Measurements from ENCODE around the gene RNF4.

The RNF4 gene

DNA sequence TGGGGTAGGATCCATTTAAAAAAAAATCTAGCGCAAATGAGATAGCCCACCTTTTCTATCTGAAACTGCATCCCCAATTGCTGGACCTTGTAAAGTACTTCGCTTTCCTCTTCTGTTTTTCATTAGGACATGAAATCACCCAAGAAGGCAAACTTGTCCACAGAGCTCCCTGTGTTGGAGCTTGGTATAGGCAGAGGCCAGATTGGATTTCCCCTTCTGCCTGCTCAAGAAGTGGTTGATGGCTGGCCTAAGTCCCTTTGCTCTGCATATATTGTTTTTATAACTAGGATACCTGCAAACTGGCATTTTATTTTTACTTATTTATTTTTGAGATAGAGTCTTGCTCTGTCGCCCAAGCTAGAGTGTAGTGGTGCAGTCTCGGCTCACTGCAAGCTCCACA, 28.4 kb downstream of the RNF4 start:
- H3K27ac ChIP-seq: no peak overlapping the region
- TF ChIP-seq, protein P1, sequence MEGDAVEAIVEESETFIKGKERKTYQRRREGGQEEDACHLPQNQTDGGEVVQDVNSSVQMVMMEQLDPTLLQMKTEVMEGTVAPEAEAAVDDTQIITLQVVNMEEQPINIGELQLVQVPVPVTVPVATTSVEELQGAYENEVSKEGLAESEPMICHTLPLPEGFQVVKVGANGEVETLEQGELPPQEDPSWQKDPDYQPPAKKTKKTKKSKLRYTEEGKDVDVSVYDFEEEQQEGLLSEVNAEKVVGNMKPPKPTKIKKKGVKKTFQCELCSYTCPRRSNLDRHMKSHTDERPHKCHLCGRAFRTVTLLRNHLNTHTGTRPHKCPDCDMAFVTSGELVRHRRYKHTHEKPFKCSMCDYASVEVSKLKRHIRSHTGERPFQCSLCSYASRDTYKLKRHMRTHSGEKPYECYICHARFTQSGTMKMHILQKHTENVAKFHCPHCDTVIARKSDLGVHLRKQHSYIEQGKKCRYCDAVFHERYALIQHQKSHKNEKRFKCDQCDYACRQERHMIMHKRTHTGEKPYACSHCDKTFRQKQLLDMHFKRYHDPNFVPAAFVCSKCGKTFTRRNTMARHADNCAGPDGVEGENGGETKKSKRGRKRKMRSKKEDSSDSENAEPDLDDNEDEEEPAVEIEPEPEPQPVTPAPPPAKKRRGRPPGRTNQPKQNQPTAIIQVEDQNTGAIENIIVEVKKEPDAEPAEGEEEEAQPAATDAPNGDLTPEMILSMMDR (IDR thresholded peaks at IDR 0.05): no peak
- TF ChIP-seq ZFX (IDR thresholded peaks at IDR 0.05; ENCODE audit: borderline replicate concordance): no peak

DNA sequence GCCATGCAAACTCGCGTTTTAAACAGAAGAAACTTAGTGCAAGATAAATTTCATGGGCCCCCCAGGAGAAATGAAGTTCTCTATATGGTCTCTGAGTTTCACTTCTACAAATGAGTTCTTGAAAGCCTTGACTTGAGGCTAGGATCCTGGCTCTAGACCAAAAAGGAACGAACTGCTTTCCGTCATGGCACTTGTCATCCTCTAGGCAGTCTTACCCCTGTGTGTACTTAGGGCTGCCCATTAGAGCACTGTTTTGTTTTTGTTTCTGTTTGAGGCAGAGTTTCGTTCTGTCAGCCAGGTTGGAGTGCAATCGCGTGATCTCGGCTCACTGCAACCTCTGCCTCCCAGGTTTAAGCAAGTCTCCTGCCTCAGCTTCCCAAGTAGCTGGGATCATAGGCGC, 29.0 kb downstream of the RNF4 start:
- H3K27ac ChIP-seq: no peak overlapping the region
- no peak for TF ChIP-seq ZFX (IDR thresholded peaks at IDR 0.05; ENCODE audit: borderline replicate concordance)
- TF ChIP-seq, protein P1 (IDR thresholded peaks at IDR 0.05): no peak

DNA sequence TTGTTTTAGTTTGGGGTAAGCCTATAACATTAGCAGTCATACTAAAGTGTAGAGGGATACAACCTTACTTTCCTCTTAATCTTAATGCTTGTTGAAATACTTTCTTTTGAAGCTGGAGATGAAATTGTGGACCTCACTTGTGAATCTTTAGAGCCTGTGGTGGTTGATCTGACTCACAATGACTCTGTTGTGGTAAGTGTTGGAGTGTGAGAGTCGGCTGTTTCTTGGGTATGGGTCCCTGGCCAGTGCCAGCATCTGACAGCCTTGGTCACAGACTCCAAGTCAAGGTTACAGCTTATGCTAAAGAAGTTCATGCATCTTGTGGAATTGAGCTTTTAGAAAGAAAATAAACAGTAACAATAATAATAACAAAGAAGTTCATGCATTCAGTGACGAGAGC, 31.6 kb downstream of the RNF4 start:
- no peak overlapping the region for H3K27ac ChIP-seq
- TF ChIP-seq, protein P1 (IDR thresholded peaks at IDR 0.05): no peak
- TF ChIP-seq ZFX (IDR thresholded peaks at IDR 0.05; ENCODE audit: borderline replicate concordance): no peak

DNA sequence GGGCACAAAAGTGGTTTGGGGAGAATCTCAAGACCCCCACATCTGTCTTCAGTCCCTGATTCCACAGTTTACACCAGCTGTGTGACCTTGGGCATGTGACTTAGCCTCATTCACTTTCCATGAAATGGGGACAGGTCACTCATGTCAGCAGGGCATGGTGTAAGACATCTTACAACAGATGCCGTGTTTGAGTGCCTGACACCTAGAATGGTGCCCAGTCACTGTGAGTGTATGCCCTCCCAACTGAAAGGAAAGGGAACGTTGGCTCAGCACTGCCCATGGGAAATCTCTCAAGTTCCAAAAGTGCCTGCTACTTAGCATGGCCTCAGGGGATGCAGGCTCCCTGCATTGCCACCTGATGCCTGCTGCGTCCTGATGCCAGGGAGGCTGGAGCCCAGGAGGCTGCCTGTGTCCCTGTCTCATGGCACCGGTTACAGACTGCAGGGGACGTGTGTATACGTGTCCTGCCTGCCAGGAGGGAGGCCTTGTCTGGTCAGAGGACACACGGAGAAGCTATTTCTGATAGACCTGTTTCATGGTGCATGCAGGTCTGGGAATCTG, 32.2 kb downstream of the RNF4 start:
- TF ChIP-seq ZFX (IDR thresholded peaks at IDR 0.05; ENCODE audit: borderline replicate concordance): no peak
- TF ChIP-seq, protein P1 (IDR thresholded peaks at IDR 0.05): no peak
- H3K27ac ChIP-seq: no peak overlapping the region

DNA sequence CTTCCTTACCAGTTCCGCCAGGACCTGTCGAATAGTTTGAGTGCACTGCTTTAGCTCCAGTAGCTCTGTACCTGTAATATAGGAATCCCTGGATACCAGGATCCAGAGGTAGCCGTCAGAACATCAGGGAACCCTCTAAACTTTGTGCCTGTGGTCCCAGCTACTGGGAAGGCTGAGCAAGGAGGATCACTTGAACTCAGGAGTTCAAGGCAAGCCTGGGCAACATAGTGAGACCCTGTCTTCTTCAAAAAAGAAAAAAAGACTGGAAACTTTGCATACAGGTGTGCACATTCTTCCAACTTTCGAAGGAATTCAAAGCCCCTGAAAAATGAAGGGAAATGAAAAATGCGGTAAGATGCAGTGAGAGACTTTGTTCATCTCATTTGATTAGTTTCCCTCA, 34.9 kb downstream of the RNF4 start:
- TF ChIP-seq, protein P1 (IDR thresholded peaks at IDR 0.05): no peak
- no peak for TF ChIP-seq ZFX (IDR thresholded peaks at IDR 0.05; ENCODE audit: borderline replicate concordance)
- no peak overlapping the region for H3K27ac ChIP-seq

DNA sequence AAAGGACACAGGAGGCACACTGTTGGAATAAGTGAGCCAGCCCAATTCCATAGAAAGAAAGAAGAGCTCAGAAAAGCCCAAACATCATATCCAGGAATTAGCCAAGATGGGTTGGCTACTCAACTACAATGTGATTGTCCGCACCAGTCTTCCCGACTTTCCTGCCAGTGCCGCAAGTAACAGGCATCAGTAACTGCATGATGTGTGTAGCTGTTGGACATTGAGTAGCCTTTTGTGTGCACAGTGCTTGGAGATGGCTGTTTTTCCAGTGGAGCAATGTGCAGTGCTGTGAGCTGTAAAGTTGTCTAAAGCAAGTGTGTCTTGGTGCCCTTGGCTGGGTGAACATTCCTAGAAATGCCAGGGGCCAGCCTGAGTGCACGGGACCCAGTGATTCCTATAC, 38.4 kb downstream of the RNF4 start:
- H3K27ac ChIP-seq: no peak overlapping the region
- TF ChIP-seq, protein P1 (IDR thresholded peaks at IDR 0.05): no peak

DNA sequence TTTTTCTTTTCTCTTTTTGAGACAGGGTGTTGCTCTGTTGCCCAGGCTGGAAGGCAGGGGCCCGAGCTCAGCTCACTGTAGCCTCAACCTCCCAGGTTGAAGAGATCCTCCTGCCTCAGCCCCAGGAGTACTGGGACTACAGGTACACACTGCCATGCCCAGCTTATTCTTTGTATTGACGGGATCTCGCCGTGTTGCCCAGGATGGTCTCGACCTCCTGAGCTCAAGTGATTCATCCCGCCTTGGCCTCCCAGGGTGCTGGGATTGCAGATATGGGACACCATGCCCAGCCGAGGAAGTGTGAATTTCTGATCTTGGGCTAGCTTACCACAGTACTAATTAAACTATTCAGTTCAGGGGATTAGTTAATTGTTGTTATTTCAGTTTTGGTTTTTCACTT, 38.9 kb downstream of the RNF4 start:
- no peak overlapping the region for H3K27ac ChIP-seq
- TF ChIP-seq, protein P1 (IDR thresholded peaks at IDR 0.05): no peak
- TF ChIP-seq ZFX (IDR thresholded peaks at IDR 0.05; ENCODE audit: borderline replicate concordance): no peak
